ENCODE data around the gene AGBL1.

The AGBL1 gene

DNA sequence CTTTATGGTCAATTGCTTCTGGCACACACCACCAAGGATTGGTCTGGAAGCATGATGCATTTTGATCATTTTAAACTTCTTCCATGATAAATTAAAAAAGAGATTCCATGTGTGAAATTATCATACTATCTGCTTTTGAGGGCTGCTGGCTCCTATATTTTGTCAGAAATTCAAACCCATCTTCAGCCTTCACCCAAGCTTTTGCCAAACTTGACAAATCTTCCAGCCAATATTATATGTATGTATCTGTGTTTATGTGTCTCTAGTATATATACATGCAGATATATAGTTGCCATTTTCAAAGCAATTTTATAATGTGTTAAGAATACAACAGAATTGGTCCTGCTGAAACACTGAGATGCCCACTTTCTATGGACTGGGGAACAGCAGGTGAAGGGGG lies 275.7 kb downstream of the AGBL1 start:
- no peak for DNase-seq (ENCODE audit: low read depth)
- H3K4me3 ChIP-seq (ENCODE audit: control insufficient read depth, low read depth, low read length), result no peak overlapping the region
- TF ChIP-seq CTCF (conservative IDR thresholded peaks at IDR 0.05; ENCODE audit: control insufficient read depth, insufficient read depth, low read depth, low read length), result no peak

GRCh38 chr15:86355801-86356200 lies 276.1 kb downstream of the AGBL1 start:
- no peak for TF ChIP-seq CTCF (conservative IDR thresholded peaks at IDR 0.05; ENCODE audit: control insufficient read depth, insufficient read depth, low read depth, low read length)
- no peak overlapping the region for H3K4me3 ChIP-seq (ENCODE audit: control insufficient read depth, low read depth, low read length)
- DNase-seq (ENCODE audit: low read depth), result no peak

DNA sequence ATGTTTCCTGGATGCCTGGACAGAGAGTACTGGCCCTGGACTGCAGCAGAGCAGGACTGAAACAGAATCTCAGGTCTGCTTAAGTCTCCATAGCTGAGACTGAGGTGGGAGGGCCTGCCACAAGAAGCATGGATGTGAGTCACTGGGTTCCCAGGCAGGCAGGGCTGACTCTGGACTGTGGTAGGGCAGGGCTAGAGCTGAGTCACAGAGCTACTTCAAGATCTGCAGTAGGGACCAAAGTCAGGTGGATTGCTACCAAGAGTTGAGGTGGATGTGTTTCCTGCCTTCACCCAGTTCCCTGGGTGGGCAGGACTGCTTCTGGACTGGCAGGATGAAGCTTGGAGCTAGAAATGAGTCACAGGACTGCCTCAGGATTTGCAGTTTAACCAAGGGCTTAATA lies 282.9 kb downstream of the AGBL1 start:
- no peak for TF ChIP-seq CTCF (conservative IDR thresholded peaks at IDR 0.05; ENCODE audit: control insufficient read depth, insufficient read depth, low read depth, low read length)
- DNase-seq (ENCODE audit: low read depth), result peak; percentile 2
- H3K4me3 ChIP-seq (ENCODE audit: control insufficient read depth, low read depth, low read length), result no peak overlapping the region

- DNase-seq (ENCODE audit: low read depth), result no peak
- no peak overlapping the region for H3K4me3 ChIP-seq (ENCODE audit: control insufficient read depth, low read depth, low read length)
- TF ChIP-seq CTCF (conservative IDR thresholded peaks at IDR 0.05; ENCODE audit: control insufficient read depth, insufficient read depth, low read depth, low read length), result no peak
Measured at GRCh38 chr15:86373147-86373546, 293.5 kb downstream of the AGBL1 start.

- no peak overlapping the region for H3K4me3 ChIP-seq (ENCODE audit: control insufficient read depth, low read depth, low read length)
- TF ChIP-seq CTCF (conservative IDR thresholded peaks at IDR 0.05; ENCODE audit: control insufficient read depth, insufficient read depth, low read depth, low read length), result no peak
- no peak for DNase-seq (ENCODE audit: low read depth)
Measured at GRCh38 chr15:86375733-86376280, 296.1 kb downstream of the AGBL1 start.

GRCh38 chr15:86377914-86378313 lies 298.2 kb downstream of the AGBL1 start:
- DNase-seq (ENCODE audit: low read depth), result no peak
- no peak for TF ChIP-seq CTCF (conservative IDR thresholded peaks at IDR 0.05; ENCODE audit: control insufficient read depth, insufficient read depth, low read depth, low read length)
- H3K4me3 ChIP-seq (ENCODE audit: control insufficient read depth, low read depth, low read length), result no peak overlapping the region

- no peak overlapping the region for H3K4me3 ChIP-seq (ENCODE audit: control insufficient read depth, low read depth, low read length)
- no peak for DNase-seq (ENCODE audit: low read depth)
- no peak for TF ChIP-seq CTCF (conservative IDR thresholded peaks at IDR 0.05; ENCODE audit: control insufficient read depth, insufficient read depth, low read depth, low read length)
Measured at GRCh38 chr15:86382341-86382740, 302.7 kb downstream of the AGBL1 start.

All from fibroblast of mammary gland (primary cell).